ENCODE measurements around the gene VPS35L. TPM values are rescaled to one million over a fixed set of nuclear protein-coding genes. Genes with fewer than 3 reads are reported as not detected.

Gene VPS35L
- total and polyA plus RNA-seq, 2 donors (not counting 1 experiment from before 2014, with no cell fraction given): 17.5 to 62.1 TPM

DNA sequence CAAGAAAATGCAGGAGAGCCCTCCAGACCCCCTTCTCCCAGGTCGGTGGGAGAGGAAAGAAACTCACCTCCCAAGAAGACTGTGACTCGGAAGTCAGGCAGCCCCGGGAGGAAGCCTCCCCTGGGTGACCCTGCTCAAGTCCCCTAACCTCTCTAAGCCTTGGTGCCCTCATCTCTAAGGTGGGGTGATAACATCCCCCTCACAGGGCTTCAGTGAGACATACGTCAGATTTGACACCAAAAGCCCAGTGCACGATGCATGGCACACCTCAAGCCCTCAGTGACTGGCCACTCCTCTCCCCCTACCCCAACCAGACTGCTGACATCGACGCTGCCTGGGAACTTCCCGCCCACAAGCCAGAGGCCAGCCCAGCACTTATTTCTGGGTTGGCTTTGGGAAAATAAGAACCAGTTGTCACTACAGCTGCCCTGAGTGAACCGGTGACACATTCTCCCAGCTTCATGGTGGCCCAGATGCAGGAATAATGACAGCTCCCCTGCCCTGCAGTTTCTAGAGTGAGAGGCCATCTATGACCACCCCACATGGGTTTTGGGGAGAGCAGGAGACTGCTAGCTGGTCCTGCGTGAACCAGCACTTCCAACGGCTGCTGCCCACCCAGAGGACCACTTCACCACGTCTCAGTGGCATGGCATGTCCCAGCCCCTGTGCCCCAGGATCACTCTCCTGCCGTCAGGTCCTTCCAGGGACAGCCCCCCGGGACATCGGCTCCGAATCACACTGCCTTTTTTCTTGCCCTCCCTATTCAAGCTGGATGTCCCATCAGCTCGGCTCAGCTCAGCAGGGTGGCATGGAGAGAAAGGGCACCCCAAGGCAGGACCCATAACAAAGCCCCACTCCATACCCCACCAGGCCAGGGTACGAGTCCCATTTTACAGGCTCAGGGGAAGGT, 153.0 kb downstream of the VPS35L start:
- Histone ChIP-seq H3K4me3 (ENCODE audit: control extremely low read depth in 1 of 5, extremely low read depth in 1 of 5, insufficient read depth in 1 of 5, low read depth in 2 of 5, low read length in 4 of 5) (no peak overlapping the region), H2AFZ (ENCODE audit: insufficient read depth, low read depth, low read length, poor library complexity, severe bottlenecking) (no peak overlapping the region), H3K79me2 (ENCODE audit: control insufficient read depth, insufficient read depth, low read length) (peaks cover 14% of the 10 kb centered on the region), H3K9me3 (ENCODE audit: control extremely low read depth in 1 of 3, control insufficient read depth in 2 of 3, insufficient read depth in 1 of 3, low read length in 2 of 3) (no peaks in the 10 kb centered on the region), H3K36me3 (replicated peaks in 1 of 2; ENCODE audit: control extremely low read depth in 1 of 2, control insufficient read depth in 1 of 2, extremely low read depth in 1 of 2, insufficient read depth in 2 of 2, low read length in 1 of 2) (peaks cover 0 to 66% of the 10 kb centered on the region in 2 experiments), H3K27me3 (replicated peaks in 1 of 4; ENCODE audit: control extremely low read depth in 1 of 4, control insufficient read depth in 3 of 4, insufficient read depth in 4 of 4, low read length in 3 of 4) (no peaks in the 10 kb centered on the region), H4K20me1 (ENCODE audit: control insufficient read depth, insufficient read depth, low read length, poor library complexity, severe bottlenecking) (peaks cover 12% of the 10 kb centered on the region), H3K27ac (ENCODE audit: low read length in 2 of 2) (no peak overlapping the region), H3K9ac (ENCODE audit: low read length) (no peak overlapping the region), H3K4me2 (replicated peaks; ENCODE audit: low read depth, low read length, poor library complexity, severe bottlenecking) (no peak overlapping the region), H3K4me1 (ENCODE audit: control insufficient read depth in 2 of 2, insufficient read depth in 2 of 2, low read length in 2 of 2) (no peaks in the 10 kb centered on the region)
- POLR2A ChIA-PET: interaction anchor here (0.6 kb wide), 1 partner anchor 16 kb away, joined by 3 read pairs; no protein-coding TSS in a partner anchor
- no peak overlapping the region for H3K27ac Mint-ChIP-seq
- no peaks in the 10 kb centered on the region for H3K4me1 Mint-ChIP-seq
- H3K27me3 Mint-ChIP-seq: no peaks in the 10 kb centered on the region
- TF ChIP-seq EZH2 (IDR thresholded peaks at IDR 0.05; ENCODE audit: borderline replicate concordance, insufficient read depth, low read depth, low read length, poor library complexity, severe bottlenecking) (no peak), CTCF (IDR thresholded peaks at IDR 0.05) (no peak)
- DNase-seq: no peak
- CTCF ChIA-PET: no interaction called here
- no peak for ATAC-seq (ENCODE audit: low read depth)
- H3K4me3 Mint-ChIP-seq: no peak overlapping the region
- no peaks in the 10 kb centered on the region for H3K9me3 Mint-ChIP-seq (ENCODE audit: insufficient read depth)
- 90% methylated on average over 14 of the region's 18 CpGs for WGBS (ENCODE audit: insufficient coverage)
- intact Hi-C loops (cut with micrococcal nuclease): no loop called here
